Fibroblast of lung (primary cell): ENCODE measurements around the gene EEF2K.

Source experiments
- EZH2 ChIP-seq: IDR thresholded peaks from 2 replicates; pipeline ENCODE4 v1.5.1; 2012; ENCODE audit warnings: low read length, control low read depth, mild to moderate bottlenecking; ENCODE audit errors: missing control alignments
- TF ChIP-seq, protein P1 (sequence below), 2 donors: IDR thresholded peaks in 1 of 2; conservative IDR thresholded peaks in 1 of 2; 1 replicate in 1 of 2; 2 replicates in 1 of 2; pipeline ENCODE4 v1.5.1; 2011 to 2012; ENCODE audit warnings: low read length in 2 of 2, control low read depth in 1 of 2, inconsistent platforms in 1 of 2, low read depth in 1 of 2, mild to moderate bottlenecking in 1 of 2

DNA sequence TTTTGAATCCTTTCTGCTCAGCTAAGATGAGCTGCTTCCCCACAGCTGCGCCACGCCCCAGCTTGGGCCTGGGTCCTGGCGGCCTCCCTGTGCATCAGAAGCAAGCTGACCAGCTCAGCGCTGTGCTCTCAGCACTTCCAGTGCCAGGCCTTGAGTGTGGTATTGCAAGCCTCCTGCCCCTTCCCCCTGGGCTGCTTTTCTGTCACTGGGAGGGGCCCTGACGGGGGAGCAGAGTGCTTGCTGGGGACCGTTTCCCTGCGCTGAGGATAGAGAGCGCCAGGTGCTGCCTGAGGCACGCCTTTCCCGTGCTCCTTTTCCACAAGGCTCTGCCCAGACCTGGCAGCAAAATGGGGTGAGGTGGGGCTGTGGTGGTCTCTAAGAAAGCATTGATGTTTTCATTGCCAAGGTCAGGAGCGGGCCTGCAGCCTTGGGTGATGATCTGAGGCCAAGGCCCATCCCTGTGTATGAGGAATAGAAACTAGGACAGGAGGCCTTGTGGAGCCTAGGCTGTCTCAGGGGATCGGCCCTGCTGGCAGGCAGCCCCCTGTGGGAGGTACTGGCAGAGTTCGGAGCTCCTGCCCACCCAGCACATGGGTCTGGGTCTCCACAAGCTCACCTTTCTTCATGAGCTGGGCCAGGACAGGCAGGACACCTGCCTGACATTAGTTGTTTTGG lies 120.8 kb downstream of the EEF2K start:
- TF ChIP-seq, protein P1, sequence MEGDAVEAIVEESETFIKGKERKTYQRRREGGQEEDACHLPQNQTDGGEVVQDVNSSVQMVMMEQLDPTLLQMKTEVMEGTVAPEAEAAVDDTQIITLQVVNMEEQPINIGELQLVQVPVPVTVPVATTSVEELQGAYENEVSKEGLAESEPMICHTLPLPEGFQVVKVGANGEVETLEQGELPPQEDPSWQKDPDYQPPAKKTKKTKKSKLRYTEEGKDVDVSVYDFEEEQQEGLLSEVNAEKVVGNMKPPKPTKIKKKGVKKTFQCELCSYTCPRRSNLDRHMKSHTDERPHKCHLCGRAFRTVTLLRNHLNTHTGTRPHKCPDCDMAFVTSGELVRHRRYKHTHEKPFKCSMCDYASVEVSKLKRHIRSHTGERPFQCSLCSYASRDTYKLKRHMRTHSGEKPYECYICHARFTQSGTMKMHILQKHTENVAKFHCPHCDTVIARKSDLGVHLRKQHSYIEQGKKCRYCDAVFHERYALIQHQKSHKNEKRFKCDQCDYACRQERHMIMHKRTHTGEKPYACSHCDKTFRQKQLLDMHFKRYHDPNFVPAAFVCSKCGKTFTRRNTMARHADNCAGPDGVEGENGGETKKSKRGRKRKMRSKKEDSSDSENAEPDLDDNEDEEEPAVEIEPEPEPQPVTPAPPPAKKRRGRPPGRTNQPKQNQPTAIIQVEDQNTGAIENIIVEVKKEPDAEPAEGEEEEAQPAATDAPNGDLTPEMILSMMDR (conservative IDR thresholded peaks at IDR 0.05 in 1 of 2, IDR thresholded peaks at IDR 0.05 in 1 of 2; ENCODE audit: low read depth in 1 of 2, low read length in 2 of 2): no peak
- TF ChIP-seq EZH2: no peak
